ENCODE measurements around the gene KRTAP9-3.

KRTAP9-3 gene

GRCh38 chr17:41278176-41278955 lies 46.1 kb downstream of the KRTAP9-3 start:
- TF ChIP-seq REST (IDR thresholded peaks at IDR 0.05; ENCODE audit: insufficient read depth in 1 of 2, low read depth in 2 of 2, low read length in 2 of 2) (no peak), TAF1 (IDR thresholded peaks at IDR 0.05; ENCODE audit: borderline replicate concordance, insufficient read depth, low read length) (no peak), FOXP2 (optimal IDR thresholded peaks at IDR 0.05; ENCODE audit: borderline replicate concordance, extremely low read depth, extremely low read length, insufficient read depth) (no peak), POLR2AphosphoS5 (IDR thresholded peaks at IDR 0.05; ENCODE audit: low read depth, low read length) (no peak), SIN3A (IDR thresholded peaks at IDR 0.05; ENCODE audit: borderline replicate concordance, insufficient read depth, low read length) (no peak)

All from PFSK-1 (cell line).